DMS53 (cell line): ENCODE data around the gene TMEM236.
"Not testable (repeated sequence)": the region's sequence is repeated elsewhere in the genome, so short reads cannot be mapped to it uniquely, and the experiment has no call there.

Source experiments
- DNase-seq: peaks from one replicate; lab custom pipeline; 2025; lab: John Stamatoyannopoulos, UW

TMEM236 gene, protein sequence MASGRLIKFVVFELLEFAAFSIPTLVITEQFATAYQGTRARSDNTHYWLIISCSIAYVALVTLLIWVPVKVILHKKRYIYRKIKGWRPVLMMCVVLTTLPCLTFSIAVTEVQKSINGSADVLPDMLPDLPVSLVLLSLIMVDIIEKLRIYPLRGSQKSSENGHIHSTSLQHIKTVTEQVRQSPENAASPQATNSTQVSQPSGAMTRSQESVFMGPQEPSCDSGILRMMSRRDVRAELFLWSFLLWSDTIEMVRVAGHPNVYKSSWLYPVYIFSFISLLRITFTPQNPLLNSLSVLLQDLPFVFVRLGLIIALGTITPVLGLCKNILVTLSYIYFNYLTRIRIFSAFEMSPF

DNA sequence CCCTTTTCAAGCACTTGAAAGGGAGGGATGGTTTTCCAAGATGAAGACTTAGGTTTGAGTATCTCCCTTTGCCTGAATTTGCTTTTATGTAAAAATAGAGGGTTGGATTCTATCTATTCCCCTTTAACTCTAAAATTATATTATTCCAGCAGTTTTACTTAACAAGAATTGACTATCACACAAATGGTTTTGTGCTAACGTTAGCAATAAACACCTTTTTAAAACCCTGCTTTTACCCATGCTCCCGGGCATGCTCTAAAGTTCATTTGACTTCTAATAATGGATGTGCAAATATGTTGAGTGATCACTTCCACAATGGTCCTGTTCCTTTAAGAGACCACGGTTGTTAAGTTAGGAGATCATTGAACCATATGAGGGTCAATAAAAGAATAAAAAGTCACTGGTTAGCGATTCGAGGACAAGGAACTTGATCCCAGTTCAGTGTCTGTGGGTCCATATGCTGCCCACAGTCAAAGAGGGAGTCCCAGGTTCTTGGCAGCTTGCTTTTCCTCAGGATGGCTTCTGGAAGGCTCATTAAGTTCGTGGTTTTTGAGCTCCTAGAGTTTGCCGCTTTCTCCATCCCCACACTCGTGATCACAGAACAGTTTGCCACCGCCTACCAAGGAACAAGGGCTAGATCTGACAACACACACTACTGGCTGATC lies at the start of gene TMEM236:
Gene TMEM236, plus strand, starts transcription at position 421 of the 665 bp plus-strand sequence. Its CDS starts 95 bp downstream, at position 516.
- DNase-seq, result no peak

DNA sequence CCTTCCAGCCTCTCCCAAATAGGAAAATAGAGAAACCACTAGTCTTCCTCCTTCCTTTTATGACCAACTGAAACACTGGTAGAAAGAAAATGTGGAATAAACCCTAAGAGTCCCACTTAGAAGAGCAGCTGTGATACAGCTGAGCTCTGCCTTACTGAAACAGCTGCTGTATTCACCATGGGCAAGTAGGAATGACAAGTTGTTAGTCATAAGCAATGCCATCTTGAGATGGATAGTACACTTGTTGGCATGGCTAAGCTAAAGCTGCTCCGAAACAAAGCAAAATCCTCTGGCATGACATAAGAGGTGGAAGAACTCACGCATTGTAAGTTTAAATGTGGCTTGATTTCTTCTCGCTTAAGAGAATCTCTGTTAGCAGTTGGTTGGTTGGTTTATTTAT lies 48.3 kb upstream of the TMEM236 start:
- no peak for DNase-seq

DNA sequence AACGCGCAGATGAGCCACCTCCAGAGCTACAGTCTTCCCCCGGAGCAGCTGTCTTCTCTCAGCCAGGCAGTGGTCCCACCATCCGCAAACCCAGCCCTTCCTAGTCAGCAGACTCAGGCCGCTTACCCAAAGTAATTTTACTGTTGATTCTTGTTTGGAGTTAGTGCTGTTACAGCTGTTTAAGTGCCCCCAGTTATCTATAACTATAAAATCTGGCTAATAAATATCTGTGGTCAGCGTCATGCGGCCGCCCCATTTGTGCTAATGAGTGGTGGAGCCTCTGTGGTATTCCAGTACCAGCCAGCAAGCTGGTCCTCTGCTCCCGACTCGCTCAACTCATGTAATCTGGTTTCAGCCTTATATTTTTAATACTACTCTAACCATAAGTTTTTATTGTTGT lies 43.2 kb upstream of the TMEM236 start:
- DNase-seq, result no peak

DNA sequence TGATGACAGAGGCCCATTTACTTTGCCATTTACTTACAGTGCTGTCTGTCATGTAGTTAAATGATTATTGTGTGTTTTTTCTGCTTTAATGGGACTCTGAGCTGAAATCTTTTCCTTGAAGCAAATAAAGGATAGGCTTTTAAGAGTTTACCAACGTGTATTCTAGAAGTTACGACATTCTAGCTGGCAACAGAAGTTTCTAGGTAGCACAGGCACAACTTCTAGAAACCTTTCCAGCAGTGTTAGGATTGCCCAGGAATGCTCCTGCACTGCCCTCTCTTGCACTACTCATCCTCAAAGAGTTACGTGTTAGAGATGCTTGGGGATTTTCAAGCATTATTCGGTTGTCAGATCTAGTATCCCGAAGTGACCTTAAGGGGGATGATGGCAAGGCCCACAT lies 42.5 kb upstream of the TMEM236 start:
- no peak for DNase-seq

DNA sequence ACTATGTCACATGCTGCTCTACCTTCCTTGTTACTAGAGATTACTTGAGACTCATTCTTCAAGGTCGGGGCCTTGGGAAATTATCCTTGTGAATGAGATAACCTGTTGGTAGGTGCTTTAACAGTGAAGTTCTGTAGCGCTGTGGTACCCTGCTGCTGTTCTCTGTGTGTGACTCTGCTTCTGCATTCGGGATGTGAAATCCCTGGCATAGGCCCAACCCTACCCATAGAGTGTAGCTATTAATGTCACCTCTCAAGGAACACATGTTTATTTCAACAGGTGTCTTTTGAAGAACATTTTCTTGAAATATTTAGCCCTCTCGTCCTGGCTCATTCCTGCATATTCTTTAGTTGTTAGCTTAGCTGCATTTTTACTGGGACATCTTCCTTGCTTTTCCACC lies 41.8 kb upstream of the TMEM236 start:
- DNase-seq, result no peak

DNA sequence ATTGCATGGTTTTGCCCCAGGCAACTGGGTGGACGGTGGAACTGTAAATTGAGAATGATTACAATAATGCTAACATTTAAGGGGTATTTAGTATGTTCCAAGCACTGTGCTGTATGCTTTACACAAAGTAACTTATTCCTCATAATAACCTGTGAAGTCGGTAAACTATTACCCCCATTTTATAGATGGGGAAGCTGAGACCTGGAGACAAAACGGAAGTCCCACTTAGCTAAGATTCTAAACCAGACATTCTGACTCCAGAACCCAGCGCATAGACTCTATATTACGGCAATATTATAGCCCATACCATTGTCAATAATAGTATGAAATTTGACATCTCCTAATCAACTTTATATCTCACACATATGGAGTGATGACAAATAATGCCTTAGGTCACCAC lies 39.9 kb upstream of the TMEM236 start:
- DNase-seq, result no peak

DNA sequence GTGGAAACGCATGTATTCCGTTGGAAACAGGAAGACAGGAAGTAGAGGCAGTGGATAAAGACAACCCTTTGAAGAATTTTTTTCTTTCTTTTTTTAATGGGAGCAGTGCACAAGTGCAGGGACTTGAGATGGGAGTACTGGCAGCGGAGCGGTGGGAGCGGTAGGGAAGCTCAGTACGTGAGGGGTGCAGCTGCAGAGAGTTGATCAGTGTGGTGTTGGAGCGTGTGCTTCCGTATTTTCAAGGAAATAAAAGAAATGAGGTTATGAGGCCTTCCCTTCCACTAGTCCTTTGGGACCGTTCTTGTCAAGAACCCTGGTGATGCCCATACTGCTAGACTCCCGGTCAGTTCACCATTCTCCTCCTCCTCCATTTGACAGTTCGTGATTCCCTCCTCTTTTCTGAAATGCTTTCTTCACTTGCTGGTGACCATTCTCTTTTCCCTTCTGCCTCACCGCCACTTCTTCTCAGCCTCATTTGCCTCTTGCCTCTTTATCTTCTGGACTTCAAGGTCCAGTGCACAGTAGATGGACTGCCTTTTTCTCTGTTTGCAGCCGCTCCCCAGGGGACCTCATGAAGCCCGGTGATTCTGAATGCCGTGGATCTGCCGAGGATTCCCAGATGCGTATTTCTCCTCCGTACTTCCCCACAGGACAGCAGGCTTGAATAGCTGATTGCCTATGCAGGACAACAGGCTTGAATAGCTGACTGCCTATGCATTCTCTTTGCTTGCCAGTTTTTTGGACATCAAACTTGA lies 39.1 kb upstream of the TMEM236 start:
- no peak for DNase-seq

DNA sequence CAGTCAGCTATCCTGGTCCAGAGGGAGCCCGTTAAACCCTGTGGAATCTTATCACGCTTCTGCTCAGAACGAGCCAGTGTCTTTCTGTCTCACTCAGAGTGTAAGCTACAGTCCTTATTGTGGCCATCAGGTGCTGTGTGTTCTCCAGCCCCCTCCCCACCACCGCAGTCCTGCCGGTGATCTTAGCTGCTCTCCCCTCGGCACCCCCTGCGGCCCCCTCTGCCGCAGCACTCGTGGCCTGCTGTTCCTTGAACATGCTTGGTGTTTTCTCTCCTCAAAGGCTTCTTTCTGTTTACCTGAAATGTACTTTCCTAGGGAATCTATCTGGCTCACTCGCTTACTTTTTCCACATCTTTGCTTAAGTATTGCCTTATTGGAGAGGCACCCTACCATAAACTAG lies 38.2 kb upstream of the TMEM236 start:
- no peak for DNase-seq

DNA sequence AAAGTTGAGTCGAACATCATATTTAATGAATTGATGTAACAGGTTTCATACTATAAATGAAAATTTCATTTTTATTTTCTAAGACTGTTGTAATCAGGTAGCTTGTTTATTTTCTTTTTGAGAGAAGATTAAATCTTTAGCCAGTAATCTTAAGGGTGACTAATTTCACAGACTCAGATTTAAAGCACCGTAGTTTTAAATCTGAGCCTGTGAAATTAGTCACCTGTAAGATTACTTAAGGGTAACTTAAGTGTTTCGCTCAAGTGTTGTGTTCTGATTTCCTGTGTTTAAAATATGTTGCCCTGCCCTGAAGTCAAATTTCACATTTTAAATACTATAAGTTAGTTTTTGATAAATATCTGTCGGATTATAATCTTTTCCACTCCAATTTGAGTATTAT lies 35.8 kb upstream of the TMEM236 start:
- DNase-seq, result no peak

DNA sequence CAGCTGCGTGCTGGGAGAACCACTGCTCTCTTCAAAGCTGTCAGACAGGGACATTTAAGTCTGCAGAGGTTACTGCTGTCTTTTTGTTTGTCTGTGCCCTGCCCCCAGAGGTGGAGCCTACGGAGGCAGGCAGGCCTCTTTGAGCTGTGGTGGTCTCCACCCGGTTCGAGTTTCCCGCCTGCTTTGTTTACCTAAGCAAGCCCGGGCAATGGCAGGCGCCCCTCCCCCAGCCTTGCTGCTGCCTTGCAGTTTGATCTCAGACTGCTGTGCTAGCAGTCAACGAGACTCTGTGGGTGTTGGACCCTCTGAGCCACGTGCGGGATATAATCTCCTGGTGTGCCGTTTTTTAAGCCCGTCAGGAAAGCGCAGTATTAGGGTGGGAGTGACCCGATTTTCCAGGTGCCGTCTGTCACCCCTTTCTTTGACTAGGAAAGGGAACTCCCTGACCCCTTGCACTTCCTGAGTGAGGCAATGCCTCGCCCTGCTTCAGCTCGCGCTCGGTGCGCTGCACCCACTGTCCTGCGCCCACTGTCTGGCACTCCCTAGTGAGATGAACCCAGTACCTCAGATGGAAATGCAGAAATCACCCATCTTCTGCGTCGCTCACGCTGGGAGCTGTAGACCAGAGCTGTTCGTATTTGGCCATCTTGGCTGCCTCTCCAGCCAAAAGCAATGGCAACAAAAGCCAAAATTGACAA lies 29.5 kb upstream of the TMEM236 start:
- not testable (repeated sequence) for DNase-seq

DNA sequence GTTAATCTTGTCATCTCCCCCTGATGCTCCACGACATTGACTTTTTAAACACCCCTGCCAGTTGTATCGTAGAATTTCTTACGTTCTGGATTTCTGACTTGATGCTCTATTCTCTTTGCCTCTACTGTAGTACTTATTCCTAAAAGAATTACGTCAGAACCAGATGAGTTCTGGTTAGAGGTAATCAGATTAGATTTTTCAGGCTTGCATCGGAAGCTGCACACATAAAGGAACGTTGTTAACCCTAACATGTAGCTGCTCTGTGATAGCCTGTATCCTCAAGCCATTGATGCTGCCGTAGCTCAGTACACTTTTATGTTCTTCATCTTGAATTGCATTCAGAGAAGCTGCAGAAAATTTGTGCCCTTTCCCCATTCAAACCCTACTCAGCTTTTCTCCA lies 26.3 kb upstream of the TMEM236 start:
- DNase-seq, result no peak

DNA sequence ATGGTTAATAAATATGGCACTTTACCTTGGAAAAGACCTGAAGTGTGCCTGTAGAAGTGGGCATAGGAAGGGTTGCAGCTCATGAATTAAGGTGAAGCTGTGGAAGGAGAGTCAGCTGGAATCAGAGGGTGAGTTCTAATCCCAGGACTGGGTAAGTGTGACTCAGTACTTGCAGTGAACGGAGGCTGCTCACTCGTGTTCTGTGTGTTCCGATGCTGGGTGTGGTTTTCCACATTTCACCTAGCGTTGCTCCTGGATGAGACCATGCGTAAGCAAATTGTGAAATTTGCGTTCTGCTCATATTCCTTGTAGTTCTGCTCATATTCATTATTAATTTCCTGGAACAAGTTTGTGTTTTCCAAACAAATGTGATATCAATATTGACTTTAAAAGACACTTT lies 22.4 kb upstream of the TMEM236 start:
- DNase-seq, result no peak

DNA sequence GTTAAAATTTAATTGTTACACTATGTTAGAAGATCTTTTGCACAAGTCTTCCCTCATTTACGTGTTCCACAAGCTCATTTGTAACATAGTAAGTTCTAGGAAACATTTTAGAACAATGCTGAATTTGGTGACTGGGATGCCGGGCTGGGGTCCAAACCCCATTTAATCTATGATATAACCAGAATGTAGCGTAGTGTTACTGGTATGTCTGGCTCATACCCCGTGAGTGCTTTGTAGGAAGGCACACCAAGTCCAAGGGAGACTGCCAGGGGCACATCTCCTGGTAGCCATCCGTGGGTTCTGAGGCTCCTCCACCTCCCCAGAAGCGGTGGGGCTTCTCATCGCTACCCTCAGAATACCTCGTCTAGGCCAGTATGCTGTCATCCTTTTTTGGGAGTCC lies 21.3 kb upstream of the TMEM236 start:
- no peak for DNase-seq

DNA sequence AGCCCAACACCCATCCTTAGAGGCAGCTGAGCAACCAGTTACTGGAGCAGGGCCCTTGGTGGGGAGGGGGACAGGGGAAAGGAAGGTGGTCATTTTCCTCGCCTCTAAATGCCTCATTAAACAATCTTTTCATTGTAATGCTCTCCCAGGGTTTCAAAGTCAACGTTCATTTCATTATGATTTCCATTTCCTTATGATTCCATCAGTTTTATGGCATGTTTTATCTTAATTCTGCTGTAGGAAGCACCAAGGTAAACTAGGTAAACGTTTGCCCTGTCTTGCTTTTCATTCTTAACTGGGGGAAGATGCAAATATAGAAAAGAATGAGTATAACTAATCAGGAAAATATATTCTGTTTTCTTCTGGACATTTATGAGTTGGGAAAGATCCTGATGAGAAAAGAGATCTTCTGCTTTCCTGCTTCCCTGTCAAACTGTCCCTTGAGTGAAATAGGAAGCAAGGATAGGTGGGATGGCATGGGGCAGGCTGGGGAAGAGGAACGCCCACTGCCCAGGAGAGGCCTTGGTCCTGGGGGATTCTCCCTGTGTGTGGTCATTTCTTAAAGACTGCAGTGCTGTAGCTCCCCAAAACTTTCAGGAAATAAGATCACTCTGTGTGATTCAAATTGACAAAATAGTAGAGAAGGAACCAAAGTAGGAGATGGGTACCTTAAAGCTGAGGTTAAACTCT lies 20.5 kb upstream of the TMEM236 start:
- no peak for DNase-seq

DNA sequence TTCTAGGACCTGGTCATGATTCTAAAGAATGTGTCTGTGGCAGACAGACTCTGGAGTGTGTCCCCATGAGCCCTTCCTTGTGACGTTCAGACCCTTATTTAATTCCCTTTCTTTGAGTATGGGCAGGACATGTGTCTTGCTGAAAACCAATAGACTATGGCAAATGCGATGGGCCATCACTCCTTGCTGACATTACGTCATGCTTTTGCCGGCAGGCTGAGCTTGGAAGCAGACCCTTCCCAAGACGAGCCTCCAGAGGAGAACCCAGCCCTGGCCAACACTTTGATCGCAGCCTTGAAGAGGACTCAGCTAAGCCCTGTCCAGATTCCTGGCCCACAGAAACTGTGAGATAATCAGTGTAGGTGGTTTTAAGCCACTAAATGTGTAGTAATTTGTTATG lies 18.4 kb upstream of the TMEM236 start:
- no peak for DNase-seq

DNA sequence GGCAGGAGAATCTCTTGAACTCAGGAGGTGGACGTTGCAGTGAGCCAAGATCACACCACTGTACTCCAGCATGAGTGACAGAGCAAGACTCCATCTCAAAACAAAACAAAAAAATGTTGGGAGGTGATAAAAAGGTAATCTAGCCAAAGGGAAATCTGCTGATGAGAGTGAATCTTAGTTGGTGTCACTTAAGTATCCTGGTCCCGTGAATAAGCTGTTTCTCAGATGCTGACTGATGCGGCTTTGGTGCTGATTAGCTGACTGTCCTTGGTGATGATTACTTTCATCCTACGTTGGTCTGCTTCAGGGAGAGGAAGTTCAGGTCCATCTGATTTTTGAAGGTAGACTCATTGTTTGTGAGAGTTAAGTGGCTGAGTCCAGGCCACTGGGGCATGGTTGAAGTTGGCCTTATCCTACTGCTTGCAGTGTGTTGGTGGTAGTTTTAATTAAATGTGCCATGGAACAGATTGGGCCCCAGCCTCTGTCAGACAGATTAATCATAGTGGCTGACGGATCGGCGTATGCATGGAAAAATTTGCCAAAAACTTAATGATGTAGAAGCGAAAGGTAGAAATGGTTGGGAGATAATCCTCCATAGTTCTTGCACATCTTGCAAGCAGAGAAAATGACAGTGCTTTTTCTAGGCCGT lies 17.4 kb upstream of the TMEM236 start:
- no peak for DNase-seq

DNA sequence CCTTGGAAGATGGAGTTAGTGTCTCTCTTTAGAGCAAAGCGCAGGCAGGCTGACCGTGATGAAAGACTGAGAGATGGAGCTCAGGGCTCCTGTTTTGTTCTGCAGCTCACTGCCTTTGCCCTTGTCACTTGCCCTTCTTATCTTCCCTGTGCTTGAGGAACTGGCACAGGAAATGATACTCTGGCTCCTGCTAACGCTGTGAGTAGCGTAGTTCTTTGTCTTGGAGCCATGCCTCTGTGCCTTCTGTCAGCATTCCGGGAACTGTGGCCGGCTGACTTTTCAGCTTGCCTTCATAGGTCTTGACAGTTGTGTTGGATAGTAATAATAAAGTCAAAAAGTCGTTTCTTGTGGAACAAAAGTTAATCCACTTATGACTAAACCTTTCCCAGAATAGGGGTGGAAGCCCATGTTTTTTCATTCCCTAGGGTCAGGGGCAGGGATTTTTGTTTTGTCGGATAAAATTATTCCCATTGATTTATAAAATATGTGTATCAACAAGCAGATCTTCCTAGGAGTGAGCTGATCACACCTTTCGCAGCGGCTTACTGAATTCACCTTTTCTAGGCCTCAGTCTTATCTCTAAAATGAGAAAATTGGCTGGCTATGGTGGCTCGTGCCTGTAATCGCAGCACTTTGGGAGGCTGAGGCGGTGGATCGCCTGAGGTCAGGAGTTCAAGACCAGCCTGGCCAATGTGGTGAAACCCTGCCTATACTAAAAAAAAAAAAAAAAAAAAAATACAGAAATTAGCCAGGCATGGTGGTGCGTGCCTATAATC lies 16.6 kb upstream of the TMEM236 start:
- no peak for DNase-seq

DNA sequence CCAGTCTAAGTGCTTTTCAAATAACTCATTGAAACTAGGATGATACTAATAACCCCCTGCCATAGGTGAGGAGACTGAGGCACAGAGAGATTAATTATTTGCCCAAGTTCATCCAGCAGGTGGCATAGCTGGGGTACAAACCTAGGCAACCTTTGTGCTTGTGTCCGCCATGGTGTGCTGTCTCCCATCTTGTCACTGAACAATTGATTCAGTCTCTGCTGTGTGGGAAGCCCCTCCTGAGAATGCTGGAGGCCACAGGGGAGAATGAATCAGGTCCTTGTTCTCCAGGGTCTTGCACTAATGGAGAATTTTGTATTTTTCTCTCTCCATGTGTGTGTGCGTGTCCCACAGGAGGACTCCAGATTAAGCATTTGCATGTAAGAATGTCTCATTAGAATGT lies 15.8 kb upstream of the TMEM236 start:
- DNase-seq, result peak; percentile 28

DNA sequence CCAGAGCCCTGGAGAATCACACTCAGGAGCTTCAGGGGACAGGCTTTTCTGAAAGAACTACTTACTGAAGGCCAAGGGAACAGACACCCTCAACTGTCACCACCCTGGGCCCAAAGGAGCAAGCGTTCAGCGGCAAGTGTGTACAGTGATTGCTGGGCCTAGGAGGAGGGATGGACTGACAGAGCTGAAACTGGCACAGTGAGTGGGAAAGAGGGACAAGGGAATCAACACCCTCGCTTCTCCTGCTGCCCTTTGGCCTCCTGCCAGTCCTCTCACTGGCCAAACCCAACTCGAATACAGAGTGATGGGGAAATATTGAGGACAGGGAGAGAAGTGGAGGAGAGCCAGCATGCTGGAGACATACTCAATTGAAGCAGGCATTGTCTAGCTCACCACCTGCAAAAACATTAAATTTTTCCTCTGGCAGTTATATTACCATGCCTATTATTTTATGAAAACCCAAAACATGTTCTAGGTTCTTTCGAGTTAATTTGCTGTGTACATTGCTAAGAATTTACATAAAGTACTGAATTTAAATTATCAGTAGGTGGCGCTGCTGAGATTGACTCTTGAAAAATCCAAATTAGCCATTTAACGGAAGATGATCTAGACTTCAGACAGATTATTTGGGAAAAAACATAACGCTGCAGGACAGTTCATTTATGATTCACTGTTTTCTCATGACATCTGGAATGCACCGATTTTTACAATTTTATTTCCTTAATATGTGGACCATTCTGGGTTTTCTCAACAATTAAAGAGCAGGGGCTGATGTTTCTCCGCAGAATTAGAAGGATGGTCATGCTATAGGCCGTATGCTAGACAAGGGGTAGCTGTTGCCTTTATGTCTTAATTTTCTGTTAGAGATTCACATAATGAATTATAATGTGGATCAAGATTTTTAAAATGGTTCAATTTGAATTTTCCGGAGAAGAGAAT lies 14.7 kb upstream of the TMEM236 start:
- peak; percentile 70 for DNase-seq
